ENCODE measurements around the gene C2orf80. TPM values are rescaled to one million over a fixed set of nuclear protein-coding genes. Genes with fewer than 3 reads are reported as not detected.
"Not testable (repeated sequence)": the region's sequence is repeated elsewhere in the genome, so short reads cannot be mapped to it uniquely, and the experiment has no call there.

The C2orf80 gene
- total RNA-seq, 1 donor from 2014 or later, result not detected

GRCh38 chr2:208135794-208136715 lies 53.8 kb downstream of the C2orf80 start:
- peak; percentile 28 for DNase-seq (ENCODE audit: low read depth)

- no peak for DNase-seq (ENCODE audit: low read depth)
Measured at GRCh38 chr2:208134928-208135586, 54.8 kb downstream of the C2orf80 start.

- no peak for DNase-seq (ENCODE audit: low read depth)
Measured at GRCh38 chr2:208130712-208131110, 59.1 kb downstream of the C2orf80 start.

DNA sequence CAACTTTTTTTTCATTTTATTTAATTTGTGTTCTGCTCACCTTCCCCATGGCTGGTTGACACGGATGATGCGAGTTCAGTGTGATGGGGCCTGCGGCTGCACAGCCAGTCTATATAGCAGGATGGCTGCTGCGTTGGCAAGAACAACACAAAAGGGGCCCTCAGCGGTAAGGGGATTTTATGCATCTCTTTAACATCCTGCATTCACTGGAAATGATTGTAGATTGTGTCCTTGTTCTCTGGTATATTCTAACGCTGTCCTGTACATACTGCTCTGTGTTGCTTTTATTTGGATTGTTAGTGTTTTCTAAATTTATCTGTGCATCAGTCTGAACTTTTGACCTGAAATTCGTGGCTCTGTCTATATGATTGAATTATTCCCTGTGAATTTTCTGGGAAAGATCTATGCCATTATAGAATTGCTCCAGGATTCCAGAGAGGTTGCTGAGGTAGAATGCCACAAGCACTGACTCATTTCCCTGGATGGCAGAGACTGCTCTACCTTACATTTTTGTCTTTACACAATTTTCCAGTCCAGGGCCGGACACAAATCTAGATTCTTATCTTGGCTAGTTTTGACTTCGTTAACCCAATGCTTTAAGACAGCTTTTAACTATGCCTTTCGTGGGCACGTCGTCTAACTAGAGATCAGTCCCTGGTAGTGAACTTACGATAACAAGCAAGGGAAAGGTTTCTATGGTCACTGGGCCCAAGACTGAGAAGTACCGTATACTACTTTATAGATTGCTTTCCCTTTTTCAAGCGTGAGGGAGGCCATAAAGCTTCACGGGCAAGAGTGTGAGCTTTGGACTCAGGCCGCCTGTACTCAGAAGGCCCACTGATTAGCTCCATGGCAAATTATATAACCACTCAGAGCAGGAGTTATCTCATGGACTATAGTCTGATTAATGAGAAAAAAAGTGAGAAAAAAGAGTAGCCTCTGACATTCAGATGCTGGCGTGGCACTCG lies 59.8 kb downstream of the C2orf80 start, which contains the start of gene CRYGC:
CRYGC (minus strand) TSS at position 85 of the 968 bp plus-strand sequence; CDS start at position 49, 36 bp downstream.
- peak; percentile 36 for DNase-seq (ENCODE audit: low read depth)

- no peak for DNase-seq (ENCODE audit: low read depth)
Measured at GRCh38 chr2:208128136-208128535, 61.7 kb downstream of the C2orf80 start.

- DNase-seq (ENCODE audit: low read depth), result no peak
Measured at GRCh38 chr2:208127090-208127489, 62.7 kb downstream of the C2orf80 start.

GRCh38 chr2:208125251-208125650 lies 64.6 kb downstream of the C2orf80 start:
- no peak for DNase-seq (ENCODE audit: low read depth)

GRCh38 chr2:208124013-208124715 lies 65.7 kb downstream of the C2orf80 start, which contains the start of gene CRYGD:
CRYGD (minus strand) TSS chr2:208124524; CDS start chr2:208124473, 51 bp downstream.
- DNase-seq (ENCODE audit: low read depth), result not testable (repeated sequence)

- DNase-seq (ENCODE audit: low read depth), result no peak
Measured at GRCh38 chr2:208122248-208122647, 67.6 kb downstream of the C2orf80 start.

GRCh38 chr2:208118918-208119317 lies 70.9 kb downstream of the C2orf80 start:
- no peak for DNase-seq (ENCODE audit: low read depth)

DNA sequence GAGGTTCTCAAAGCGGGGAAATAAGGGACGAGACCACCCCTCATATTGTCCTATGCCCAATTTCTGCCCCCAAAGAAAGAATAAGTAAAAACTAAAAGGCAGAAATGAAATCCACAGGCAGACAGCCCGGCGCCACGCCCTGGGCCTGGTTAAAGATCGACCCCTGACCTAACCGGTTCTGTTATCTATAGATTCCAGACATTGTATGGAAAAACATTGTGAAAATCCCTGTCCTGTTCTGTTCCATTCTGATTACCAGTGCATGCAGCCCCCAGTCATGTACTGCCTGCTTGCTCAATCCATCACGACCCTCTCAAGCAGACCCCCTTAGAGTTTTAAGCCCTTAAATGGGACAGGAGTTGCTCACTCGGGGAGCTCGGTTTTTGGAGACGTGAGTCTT lies 72.4 kb downstream of the C2orf80 start:
- DNase-seq (ENCODE audit: low read depth), result not testable (repeated sequence)

Other genes with a start within 250 kb of the C2orf80 start
- 10.8 and 14.8 TPM in 2 replicates for gene PLEKHM3, start 164.5 kb downstream of the C2orf80 start, total RNA-seq
- gene CRYGD, start 65.5 kb downstream of the C2orf80 start, total RNA-seq, result not detected in 2 replicates
- not detected in 2 replicates for gene CRYGC, start 60.2 kb downstream of the C2orf80 start, total RNA-seq
- not detected in 2 replicates for gene CRYGB, start 43.9 kb downstream of the C2orf80 start, total RNA-seq
- gene CRYGA, start 26.4 kb downstream of the C2orf80 start, total RNA-seq, result not detected in 2 replicates
- 89.7 and 202 TPM in 2 replicates for gene IDH1, start 65.0 kb upstream of the C2orf80 start, total RNA-seq
- gene PIKFYVE, start 76.2 kb upstream of the C2orf80 start, total RNA-seq, result 16.3 and 40.8 TPM in 2 replicates
- 0.17 and 3.2 TPM in 2 replicates for gene PTH2R, start 216.8 kb upstream of the C2orf80 start, total RNA-seq